ENCODE measurements around the gene BPIFB1.

- no peak for TF ChIP-seq CTCF (IDR thresholded peaks at IDR 0.05; ENCODE audit: low read length)
- no peak for TF ChIP-seq EZH2 (IDR thresholded peaks at IDR 0.05; ENCODE audit: borderline replicate concordance, low read length)
Observed at GRCh38 chr20:33249456-33249855, 33.6 kb upstream of the BPIFB1 start.
